Activated CD4-positive, alpha-beta T cell treated with anti-CD3 and anti-CD28 coated beads, Interleukin-2, amount 50 U/mL, for 16 hours (primary cell): Measurements from ENCODE around the gene ATF7IP.

Experiments used
- DNase-seq: peaks from one replicate; pipeline ENCODE4 v3.0.0-alpha.2; 2020

ATF7IP gene

GRCh38 chr12:14505626-14506596 is 140.4 kb downstream of the ATF7IP start:
- DNase-seq, result no peak

DNA sequence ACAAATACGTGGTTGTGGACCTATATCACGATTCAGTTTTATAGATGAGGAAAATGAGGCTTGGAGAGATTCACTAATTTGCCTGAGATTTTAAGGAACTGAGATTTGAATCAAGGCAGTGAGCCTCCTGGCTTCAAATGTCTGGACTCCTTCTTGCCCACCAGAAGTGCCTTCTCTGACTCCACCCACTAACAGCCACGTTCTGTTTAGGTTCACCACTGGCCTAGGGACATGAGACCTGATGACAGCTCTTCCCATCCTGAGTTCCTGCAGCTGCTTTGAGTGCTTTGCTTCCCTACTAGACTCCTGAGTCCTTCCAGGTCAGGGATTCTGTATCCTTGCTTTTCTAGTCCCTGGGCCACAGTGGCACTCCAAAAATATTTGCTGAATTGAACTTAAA is 145.1 kb downstream of the ATF7IP start:
- DNase-seq, result no peak

DNA sequence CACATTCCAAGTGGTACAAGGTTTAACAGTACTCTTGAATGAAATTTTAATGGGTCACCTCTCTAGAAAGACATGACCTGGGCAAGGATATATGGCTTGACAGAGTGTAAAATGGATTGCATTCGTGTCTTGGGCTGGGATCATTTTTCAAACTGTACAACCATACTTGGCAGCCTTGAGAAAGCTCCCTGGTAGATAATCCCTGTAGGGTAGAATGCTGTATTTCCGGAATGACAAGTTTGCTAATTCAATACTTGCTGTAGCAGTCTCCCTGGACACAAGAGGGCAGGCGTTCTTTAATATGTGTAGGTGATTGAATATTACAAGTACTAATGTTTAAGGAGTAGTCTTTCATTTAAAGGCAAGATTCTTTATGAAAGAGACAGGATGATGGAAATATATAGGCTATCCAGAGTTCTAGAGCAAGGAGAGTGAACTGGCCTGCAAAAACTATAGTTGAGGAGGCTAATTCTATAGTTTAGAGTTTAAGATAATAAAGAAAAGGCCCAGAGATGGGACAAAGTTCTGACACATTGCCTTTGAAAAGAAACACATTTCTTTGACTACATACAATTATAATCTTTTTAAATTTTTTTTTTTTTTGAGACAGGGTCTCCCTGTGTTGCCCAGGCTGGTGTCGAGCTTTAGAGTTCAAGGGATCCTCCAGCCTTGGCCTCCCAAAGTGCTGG is 148.8 kb downstream of the ATF7IP start:
- DNase-seq, result no peak

DNA sequence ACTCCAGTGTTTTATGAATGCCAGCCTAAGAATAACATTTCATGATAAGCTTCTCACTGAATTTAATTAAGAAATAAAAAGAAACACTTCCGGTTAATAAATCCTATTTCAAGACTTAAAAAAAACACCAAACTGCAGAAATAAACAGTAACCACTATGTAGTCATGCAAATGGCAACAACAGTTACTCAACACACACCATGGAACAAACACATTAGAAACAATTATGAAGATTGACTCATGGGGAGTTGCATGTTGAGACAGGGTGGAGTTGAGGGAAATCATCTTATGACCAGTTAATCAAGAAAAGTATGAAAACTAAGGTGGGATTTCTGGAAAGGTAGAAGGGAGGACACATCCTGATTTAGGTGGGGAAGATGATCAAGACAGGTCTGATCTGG is 149.5 kb downstream of the ATF7IP start:
- DNase-seq, result no peak

DNA sequence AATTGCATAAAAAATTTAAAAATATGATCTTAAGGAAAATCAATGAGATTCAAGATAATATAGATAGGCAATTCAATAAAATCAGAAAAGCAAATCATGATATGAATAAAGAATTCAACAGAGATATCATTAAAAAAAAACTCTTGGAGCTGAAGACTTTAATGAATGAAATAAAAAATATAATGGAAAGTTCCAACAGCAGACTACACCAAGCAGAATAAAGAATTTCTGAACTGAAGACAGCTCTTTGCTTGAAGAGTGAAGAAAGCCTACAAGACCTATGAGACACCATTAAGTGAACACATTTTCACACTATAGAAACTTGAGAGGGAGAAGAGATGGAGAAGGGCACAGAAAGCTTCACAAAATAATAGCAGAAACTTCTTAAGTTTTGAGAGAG is 156.3 kb downstream of the ATF7IP start:
- DNase-seq, result no peak

DNA sequence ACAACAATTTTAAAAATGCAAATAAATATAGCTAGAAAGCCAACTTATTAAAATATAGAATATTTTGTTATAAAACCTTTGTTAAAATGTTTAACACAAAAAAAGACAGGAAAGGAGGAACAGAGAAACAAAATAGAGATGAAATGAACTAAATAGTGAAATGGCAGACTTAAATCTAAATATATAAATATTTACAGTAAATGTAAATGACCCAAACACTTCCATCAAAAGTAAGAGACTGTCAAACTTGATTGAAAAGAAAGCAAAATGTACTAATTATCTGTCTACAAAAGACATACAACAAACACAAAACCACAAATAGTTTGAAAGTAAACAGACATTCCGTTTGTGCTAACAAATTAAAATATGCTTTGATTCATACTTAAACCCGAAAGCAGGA is 160.5 kb downstream of the ATF7IP start:
- no peak for DNase-seq

GRCh38 chr12:14532152-14532551 is 166.7 kb downstream of the ATF7IP start:
- DNase-seq, result no peak

DNA sequence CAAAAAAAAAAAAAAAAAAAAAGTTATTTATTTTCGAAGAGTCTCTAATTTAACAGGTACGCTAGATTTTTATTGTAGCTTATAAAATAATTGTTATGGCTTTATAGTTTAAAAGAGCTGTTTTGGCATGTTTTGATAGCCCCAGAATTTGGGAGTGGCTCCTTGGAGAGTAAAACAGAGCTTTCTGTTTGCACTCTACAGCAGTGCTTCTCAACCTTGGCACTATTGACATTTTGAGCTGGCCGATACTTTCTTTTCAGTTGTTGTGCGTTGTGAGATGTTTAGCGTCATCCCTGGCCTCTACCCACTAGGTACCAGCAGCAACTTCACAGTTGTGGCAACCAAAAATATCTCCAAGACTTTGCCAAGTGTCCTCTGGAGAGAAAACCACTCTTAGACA is 171.6 kb downstream of the ATF7IP start:
- DNase-seq, result no peak

DNA sequence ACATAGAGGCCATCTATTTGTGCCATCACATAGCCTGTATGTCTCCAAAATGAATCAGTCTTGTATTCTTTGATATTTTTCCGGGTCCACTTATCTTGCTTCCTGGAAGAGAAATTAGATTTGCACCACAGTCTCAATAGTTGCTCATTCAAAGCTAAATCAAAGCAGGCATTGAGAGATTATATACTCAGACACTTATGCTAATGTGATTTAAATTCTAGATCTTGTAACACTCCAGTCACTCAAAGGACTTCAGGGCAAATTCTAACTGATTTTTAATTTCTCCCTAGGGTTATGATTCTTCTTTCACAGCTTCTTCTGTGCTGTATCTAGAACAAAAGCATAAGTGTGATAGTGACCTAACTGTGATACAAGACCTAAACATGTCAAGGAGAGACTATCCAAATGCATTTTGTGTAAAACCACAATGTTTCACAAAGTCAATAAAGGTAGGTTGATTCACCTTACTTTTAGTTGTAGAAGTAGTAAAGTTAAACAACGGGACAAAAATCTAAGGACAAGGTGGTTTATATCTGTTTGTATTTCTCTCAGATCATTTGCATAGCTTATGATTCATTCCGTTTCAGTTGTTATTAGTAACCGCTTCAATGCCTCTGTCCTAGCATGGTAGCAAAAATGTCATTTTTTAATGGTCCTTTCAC is 175.4 kb downstream of the ATF7IP start:
- DNase-seq, result no peak

GRCh38 chr12:14545144-14546124 is 180.0 kb downstream of the ATF7IP start:
- DNase-seq, result no peak

DNA sequence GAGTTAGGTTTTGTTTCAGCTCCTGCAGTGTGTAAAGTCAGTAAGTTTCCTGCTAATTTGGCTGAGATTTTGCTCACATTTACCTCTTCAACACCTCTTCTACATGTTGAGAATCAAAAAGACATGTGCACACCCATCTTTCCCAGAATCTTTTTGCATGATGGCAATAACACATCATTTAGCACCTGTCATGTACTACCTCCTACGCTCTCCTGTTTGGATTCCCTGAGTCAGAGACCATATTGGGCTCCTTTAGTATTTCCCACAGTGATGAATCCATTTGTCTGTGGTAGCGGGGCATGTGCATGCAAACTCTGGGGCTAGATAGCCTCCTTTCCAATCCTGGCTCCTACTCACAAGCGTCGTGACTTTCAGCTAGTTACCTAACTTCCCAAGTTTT is 182.1 kb downstream of the ATF7IP start:
- no peak for DNase-seq

- DNase-seq, result no peak
Measured at GRCh38 chr12:14548609-14549008, 183.1 kb downstream of the ATF7IP start.
